Liver (tissue), 9 donors: Measurements from ENCODE around the gene JMJD4. TPM values are rescaled to one million over a fixed set of nuclear protein-coding genes. Genes with fewer than 3 reads are reported as not detected.

Source experiments
- DNase-seq: peaks from one replicate; pipeline ENCODE4 v3.0.0-alpha.2; 2017; ENCODE audit warnings: low spot score
- H3K27ac ChIP-seq, 2 donors: one replicate each; pipeline ENCODE4 v1.7.0; 2013; ENCODE audit warnings: inconsistent platforms in 2 of 2, low read length in 2 of 2, control low read depth in 1 of 2, low read depth in 1 of 2, mild to moderate bottlenecking in 1 of 2
- H3K27me3 ChIP-seq, 4 donors: one replicate each; pipeline versions ENCODE4 v1.6.1 to v1.7.0; 2013; ENCODE audit warnings: low read length in 3 of 4, inconsistent platforms in 1 of 4, mild to moderate bottlenecking in 1 of 4, moderate library complexity in 1 of 4; ENCODE audit not compliant: control insufficient read depth in 4 of 4, insufficient read depth in 4 of 4
- H3K36me3 ChIP-seq, 4 donors: one replicate each; pipeline versions ENCODE4 v1.6.1 to v1.7.0; 2013; ENCODE audit warnings: low read length in 3 of 4, mild to moderate bottlenecking in 3 of 4, low read depth in 1 of 4, moderate library complexity in 1 of 4; ENCODE audit not compliant: control insufficient read depth in 4 of 4, insufficient read depth in 3 of 4
- H3K4me1 ChIP-seq, 4 donors: one replicate each; pipeline versions ENCODE4 v1.6.1 to v1.7.0; 2013; ENCODE audit warnings: low read length in 3 of 4, mild to moderate bottlenecking in 3 of 4, moderate library complexity in 1 of 4; ENCODE audit not compliant: control insufficient read depth in 4 of 4, insufficient read depth in 4 of 4
- H3K4me3 ChIP-seq, 3 donors: one replicate each; pipeline versions ENCODE4 v1.6.1 to v1.7.0; 2013; ENCODE audit warnings: low read length in 3 of 3, control low read depth in 1 of 3, low read depth in 1 of 3, mild to moderate bottlenecking in 1 of 3
- H3K9ac ChIP-seq, 2 donors: one replicate each; pipeline ENCODE4 v1.7.0; 2013; ENCODE audit warnings: low read length in 2 of 2, mild to moderate bottlenecking in 2 of 2, moderate library complexity in 2 of 2, control low read depth in 1 of 2, low read depth in 1 of 2
- H3K9me3 ChIP-seq, 4 donors: one replicate each; pipeline versions ENCODE4 v1.6.1 to v1.7.0; 2013; ENCODE audit warnings: low read length in 3 of 4; ENCODE audit not compliant: control insufficient read depth in 4 of 4
- FOXA1 ChIP-seq: IDR thresholded peaks from 2 replicates; pipeline ENCODE4 v1.6.1; 2016; ENCODE audit warnings: antibody characterized with exemption
- FOXA2 ChIP-seq: IDR thresholded peaks from 2 replicates; pipeline ENCODE4 v1.6.1; 2016; ENCODE audit warnings: antibody characterized with exemption
- GABPA ChIP-seq, 2 donors: IDR thresholded peaks in 1 of 2; conservative IDR thresholded peaks in 1 of 2; 2 replicates each; pipeline ENCODE4 v1.6.1; 2016; ENCODE audit warnings: antibody characterized with exemption in 2 of 2, mild to moderate bottlenecking in 1 of 2, moderate library complexity in 1 of 2
- HNF4G ChIP-seq: IDR thresholded peaks from 2 replicates; pipeline ENCODE4 v1.6.1; 2016; ENCODE audit warnings: antibody characterized with exemption
- JUND ChIP-seq, 2 donors: IDR thresholded peaks; 2 replicates each; pipeline ENCODE4 v1.6.1; 2016; ENCODE audit warnings: antibody characterized with exemption in 2 of 2
- NR2F2 ChIP-seq: IDR thresholded peaks from 2 replicates; pipeline ENCODE4 v1.6.1; 2016; ENCODE audit warnings: antibody characterized with exemption
- RAD21 ChIP-seq, 2 donors: IDR thresholded peaks; 2 replicates each; pipeline ENCODE4 v1.6.1; 2016; ENCODE audit warnings: antibody characterized with exemption in 2 of 2, mild to moderate bottlenecking in 2 of 2
- RXRA ChIP-seq, 2 donors: IDR thresholded peaks; 2 replicates each; pipeline ENCODE4 v1.6.1; 2017 to 2018; ENCODE audit warnings: antibody characterized with exemption in 2 of 2, mild to moderate bottlenecking in 1 of 2
- TAF1 ChIP-seq: conservative IDR thresholded peaks from 2 replicates; pipeline ENCODE4 v1.6.1; 2016; ENCODE audit warnings: antibody characterized with exemption, mild to moderate bottlenecking
- YY1 ChIP-seq: IDR thresholded peaks from 2 replicates; pipeline ENCODE4 v1.6.1; 2016; ENCODE audit warnings: antibody characterized with exemption, mild to moderate bottlenecking
- WGBS: extraction: QIAGEN DNeasy Blood & Tissue Kit; methylation state at CpG from one replicate; pipeline ENCODE4 v1.1.7; 2013; 5-methylcytosine and 5-hydroxymethylcytosine counted together
- polyA plus RNA-seq, 2 donors: library from polyadenylated mRNA; stranded (reverse) in 1 of 2; unstranded in 1 of 2; fragments of 200-250 nt in 1 of 2; fragments of >200 nt in 1 of 2; fragmentation: Nextera tagmentation in 1 of 2; extraction: Ambion mirVana in 1 of 2; gene quantifications; one replicate each; pipeline versions ENCODE4 v1.2.1 to v1.2.3, GENCODE V29; 2013 to 2015
- total RNA-seq, 2 donors: library from RNA; depleted of rRNA; stranded (reverse); fragments of >200 nt; gene quantifications; one replicate each; pipeline ENCODE4 v1.2.3, GENCODE V29; 2014
- TF ChIP-seq, protein P1 (sequence below): IDR thresholded peaks from 2 replicates; pipeline ENCODE4 v1.6.1; 2016; ENCODE audit warnings: antibody characterized with exemption
- TF ChIP-seq, protein P2 (sequence below): IDR thresholded peaks from 2 replicates; pipeline ENCODE4 v1.6.1; 2016; ENCODE audit warnings: antibody characterized with exemption
- TF ChIP-seq, protein P3 (sequence below): IDR thresholded peaks from 2 replicates; pipeline ENCODE4 v1.6.1; 2016; ENCODE audit warnings: antibody characterized with exemption, mild to moderate bottlenecking
- TF ChIP-seq, protein P4 (sequence below): IDR thresholded peaks from 2 replicates; pipeline ENCODE4 v1.6.1; 2016; ENCODE audit warnings: antibody characterized with exemption
- donor health status: healthy.
- donor health status: healthy.
- donor health status: healthy.
- donor health status: healthy.
- donor health status: healthy.

The JMJD4 gene
- total and polyA plus RNA-seq, 4 donors: 12.4 to 22.1 (median 14.1) TPM

DNA sequence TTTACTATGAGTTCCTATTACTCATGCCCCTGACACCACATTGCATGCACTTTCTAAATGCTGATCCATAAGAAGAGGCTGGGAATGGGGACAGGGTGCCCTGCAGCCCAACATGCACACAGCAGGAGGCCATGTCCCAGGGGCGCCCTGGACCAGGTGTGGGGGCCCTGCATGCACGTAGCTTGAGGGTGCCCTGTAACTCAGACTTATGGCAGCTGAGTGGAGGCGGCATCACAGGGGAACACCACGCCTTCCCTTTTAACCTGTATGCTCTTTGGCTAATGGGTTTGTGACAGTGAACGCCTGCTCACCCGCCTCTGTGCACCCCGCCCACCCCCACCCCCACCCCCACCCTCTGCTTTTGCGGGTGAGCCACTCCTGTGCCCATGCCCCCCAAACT, 36.2 kb upstream of the JMJD4 start:
- no peak overlapping the region for H3K4me3 ChIP-seq
- peaks cover 9 to 45% (median 17%) of the 10 kb centered on the region in 4 donors for H3K36me3 ChIP-seq
- no peak overlapping the region for H3K27ac ChIP-seq
- no peaks in the 10 kb centered on the region for H3K27me3 ChIP-seq
- TF ChIP-seq RAD21 (IDR thresholded peaks at IDR 0.05): no peak
- TF ChIP-seq, protein P1, sequence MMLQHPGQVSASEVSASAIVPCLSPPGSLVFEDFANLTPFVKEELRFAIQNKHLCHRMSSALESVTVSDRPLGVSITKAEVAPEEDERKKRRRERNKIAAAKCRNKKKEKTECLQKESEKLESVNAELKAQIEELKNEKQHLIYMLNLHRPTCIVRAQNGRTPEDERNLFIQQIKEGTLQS: no peak
- no peak for TF ChIP-seq NR2F2
- TF ChIP-seq FOXA1: no peak
- TF ChIP-seq HNF4G: no peak
- TF ChIP-seq YY1: no peak
- no peak for DNase-seq
- H3K4me1 ChIP-seq: peaks cover 0 to 3% (median 0%) of the 10 kb centered on the region in 4 donors
- H3K9me3 ChIP-seq: no peaks in the 10 kb centered on the region
- WGBS: 97% methylated on average over 8 of the region's 8 CpGs
- H3K9ac ChIP-seq: no peak overlapping the region

DNA sequence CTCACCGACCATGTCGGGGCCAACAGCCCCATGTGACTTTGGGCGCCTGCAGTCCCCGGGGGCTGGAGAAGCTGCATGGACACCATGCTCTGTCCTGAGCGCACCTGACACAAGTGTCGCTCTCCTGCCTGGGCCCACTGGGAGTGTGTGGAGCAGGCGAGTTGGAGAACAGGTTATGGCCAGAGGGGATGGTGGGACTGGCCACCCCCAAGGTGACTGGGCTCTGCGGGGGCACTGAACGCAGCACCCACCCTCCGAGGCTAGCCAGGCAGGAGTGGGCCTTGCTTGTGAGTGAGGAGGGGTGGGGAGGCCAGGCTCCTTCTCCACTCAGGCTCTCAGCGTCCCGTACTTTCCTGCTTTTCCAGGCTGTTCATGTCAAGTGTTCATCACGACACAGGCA, 35.7 kb upstream of the JMJD4 start:
- no peaks in the 10 kb centered on the region for H3K27me3 ChIP-seq
- no peaks in the 10 kb centered on the region for H3K9me3 ChIP-seq
- H3K4me3 ChIP-seq: no peak overlapping the region
- H3K4me1 ChIP-seq: peaks cover 0 to 3% (median 0%) of the 10 kb centered on the region in 4 donors
- no peak overlapping the region for H3K27ac ChIP-seq
- no peak overlapping the region for H3K9ac ChIP-seq
- WGBS: 97% methylated on average over 13 of the region's 13 CpGs
- no peak for DNase-seq
- H3K36me3 ChIP-seq: peaks cover 6 to 44% (median 17%) of the 10 kb centered on the region in 4 donors
- TF ChIP-seq, protein P2, sequence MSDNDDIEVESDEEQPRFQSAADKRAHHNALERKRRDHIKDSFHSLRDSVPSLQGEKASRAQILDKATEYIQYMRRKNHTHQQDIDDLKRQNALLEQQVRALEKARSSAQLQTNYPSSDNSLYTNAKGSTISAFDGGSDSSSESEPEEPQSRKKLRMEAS: no peak
- TF ChIP-seq, protein P1: no peak
- TF ChIP-seq NR2F2: no peak
- TF ChIP-seq RXRA (IDR thresholded peaks at IDR 0.05): no peak
- no peak for TF ChIP-seq YY1
- TF ChIP-seq FOXA2: no peak

DNA sequence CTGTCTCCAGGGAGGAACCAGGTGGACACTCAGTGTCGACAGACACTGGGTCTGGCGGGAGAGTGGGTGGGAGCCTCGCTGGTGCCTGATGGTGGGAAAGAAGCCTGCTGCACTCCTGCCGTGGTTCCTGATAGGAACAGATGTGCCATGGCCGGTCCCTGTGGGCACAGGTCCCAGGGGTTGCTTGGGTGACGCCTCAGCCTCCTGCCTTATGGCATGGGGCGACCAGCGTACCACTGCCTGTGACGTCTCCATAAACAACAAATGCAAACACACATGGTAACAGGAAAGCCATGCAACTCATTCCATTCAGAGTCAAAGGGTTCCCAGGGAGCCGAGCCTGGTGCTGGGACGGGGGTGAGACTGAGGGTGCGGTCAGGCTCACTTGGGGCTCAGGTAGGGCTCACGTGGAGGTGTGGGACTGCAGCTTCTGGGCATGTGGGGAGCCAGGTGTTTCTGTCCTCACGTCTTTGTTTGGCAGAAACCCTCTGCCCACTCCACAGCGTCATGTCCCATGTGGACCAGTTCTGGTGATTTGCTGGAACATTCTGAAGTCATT, 34.9 kb upstream of the JMJD4 start:
- WGBS: 97% methylated on average over 15 of the region's 15 CpGs
- Histone ChIP-seq H3K4me1 (peaks cover 0 to 3% (median 0%) of the 10 kb centered on the region in 4 donors), H3K9ac (no peak overlapping the region), H3K27me3 (no peaks in the 10 kb centered on the region), H3K27ac (no peak overlapping the region), H3K4me3 (no peak overlapping the region), H3K36me3 (peaks cover 6 to 39% (median 17%) of the 10 kb centered on the region in 4 donors), H3K9me3 (no peaks in the 10 kb centered on the region)
- TF ChIP-seq, protein P2: no peak
- TF ChIP-seq GABPA (IDR thresholded peaks at IDR 0.05 in 1 of 2, conservative IDR thresholded peaks at IDR 0.05 in 1 of 2): no peak
- no peak for TF ChIP-seq YY1
- TF ChIP-seq, protein P1: no peak
- TF ChIP-seq FOXA2: no peak
- TF ChIP-seq RXRA (IDR thresholded peaks at IDR 0.05): no peak
- TF ChIP-seq FOXA1: no peak
- no peak for TF ChIP-seq RAD21 (IDR thresholded peaks at IDR 0.05)
- TF ChIP-seq HNF4G: no peak
- no peak for TF ChIP-seq TAF1
- TF ChIP-seq, protein P3, sequence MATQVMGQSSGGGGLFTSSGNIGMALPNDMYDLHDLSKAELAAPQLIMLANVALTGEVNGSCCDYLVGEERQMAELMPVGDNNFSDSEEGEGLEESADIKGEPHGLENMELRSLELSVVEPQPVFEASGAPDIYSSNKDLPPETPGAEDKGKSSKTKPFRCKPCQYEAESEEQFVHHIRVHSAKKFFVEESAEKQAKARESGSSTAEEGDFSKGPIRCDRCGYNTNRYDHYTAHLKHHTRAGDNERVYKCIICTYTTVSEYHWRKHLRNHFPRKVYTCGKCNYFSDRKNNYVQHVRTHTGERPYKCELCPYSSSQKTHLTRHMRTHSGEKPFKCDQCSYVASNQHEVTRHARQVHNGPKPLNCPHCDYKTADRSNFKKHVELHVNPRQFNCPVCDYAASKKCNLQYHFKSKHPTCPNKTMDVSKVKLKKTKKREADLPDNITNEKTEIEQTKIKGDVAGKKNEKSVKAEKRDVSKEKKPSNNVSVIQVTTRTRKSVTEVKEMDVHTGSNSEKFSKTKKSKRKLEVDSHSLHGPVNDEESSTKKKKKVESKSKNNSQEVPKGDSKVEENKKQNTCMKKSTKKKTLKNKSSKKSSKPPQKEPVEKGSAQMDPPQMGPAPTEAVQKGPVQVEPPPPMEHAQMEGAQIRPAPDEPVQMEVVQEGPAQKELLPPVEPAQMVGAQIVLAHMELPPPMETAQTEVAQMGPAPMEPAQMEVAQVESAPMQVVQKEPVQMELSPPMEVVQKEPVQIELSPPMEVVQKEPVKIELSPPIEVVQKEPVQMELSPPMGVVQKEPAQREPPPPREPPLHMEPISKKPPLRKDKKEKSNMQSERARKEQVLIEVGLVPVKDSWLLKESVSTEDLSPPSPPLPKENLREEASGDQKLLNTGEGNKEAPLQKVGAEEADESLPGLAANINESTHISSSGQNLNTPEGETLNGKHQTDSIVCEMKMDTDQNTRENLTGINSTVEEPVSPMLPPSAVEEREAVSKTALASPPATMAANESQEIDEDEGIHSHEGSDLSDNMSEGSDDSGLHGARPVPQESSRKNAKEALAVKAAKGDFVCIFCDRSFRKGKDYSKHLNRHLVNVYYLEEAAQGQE: no peak
- TF ChIP-seq, protein P4, sequence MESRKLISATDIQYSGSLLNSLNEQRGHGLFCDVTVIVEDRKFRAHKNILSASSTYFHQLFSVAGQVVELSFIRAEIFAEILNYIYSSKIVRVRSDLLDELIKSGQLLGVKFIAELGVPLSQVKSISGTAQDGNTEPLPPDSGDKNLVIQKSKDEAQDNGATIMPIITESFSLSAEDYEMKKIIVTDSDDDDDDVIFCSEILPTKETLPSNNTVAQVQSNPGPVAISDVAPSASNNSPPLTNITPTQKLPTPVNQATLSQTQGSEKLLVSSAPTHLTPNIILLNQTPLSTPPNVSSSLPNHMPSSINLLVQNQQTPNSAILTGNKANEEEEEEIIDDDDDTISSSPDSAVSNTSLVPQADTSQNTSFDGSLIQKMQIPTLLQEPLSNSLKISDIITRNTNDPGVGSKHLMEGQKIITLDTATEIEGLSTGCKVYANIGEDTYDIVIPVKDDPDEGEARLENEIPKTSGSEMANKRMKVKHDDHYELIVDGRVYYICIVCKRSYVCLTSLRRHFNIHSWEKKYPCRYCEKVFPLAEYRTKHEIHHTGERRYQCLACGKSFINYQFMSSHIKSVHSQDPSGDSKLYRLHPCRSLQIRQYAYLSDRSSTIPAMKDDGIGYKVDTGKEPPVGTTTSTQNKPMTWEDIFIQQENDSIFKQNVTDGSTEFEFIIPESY: no peak
- TF ChIP-seq JUND (IDR thresholded peaks at IDR 0.05): no peak
- TF ChIP-seq NR2F2: no peak
- no peak for DNase-seq
